ENCODE measurements around the gene KRT16. TPM values are rescaled to one million over a fixed set of nuclear protein-coding genes. Genes with fewer than 3 reads are reported as not detected.
A peak's percentile ranks its signal among the peaks of the same experiment; 100 is the strongest.

The KRT16 gene
- total and polyA plus RNA-seq, 12 donors: 0.12 to 0.44 (median 0.15) TPM; not detected in 9

- WGBS, 2 donors: 6 to 7% methylated on average over 39 of the region's 39 CpGs
- H3K4me1 ChIP-seq: peaks cover 0 to 30% (median 11%) of the 10 kb centered on the region in 9 donors
- peak; percentile 90 to 98 (median 94) for TF ChIP-seq CTCF (IDR thresholded peaks at IDR 0.05)
- peak overlapping the region in 9 of 10 donors; percentile 14 to 52 (median 43) for H3K4me3 ChIP-seq
- intact Hi-C loops (cut with DNase I): loop anchor here (1.0 to 10.0 kb wide), 12 partner anchors 14 to 846 kb away; partner anchors contain the start of gene KRT14 (in 2 of the 10)
- H3K36me3 ChIP-seq: no peaks in the 10 kb centered on the region
- ATAC-seq (peak; percentile 91 to 98 (median 96)), DNase-seq (peak; percentile 84 to 90)
- H3K9me3 ChIP-seq: no peaks in the 10 kb centered on the region
- H3K27ac ChIP-seq: peak overlapping the region in 4 of 10 donors; percentile 11 to 40 (median 24)
- peaks cover 0 to 7% (median 0%) of the 10 kb centered on the region in 7 donors for H3K27me3 ChIP-seq
These were observed 36.0 kb upstream of the KRT16 start for GRCh38 chr17:41648411-41649195.

- no peaks in the 10 kb centered on the region for H3K36me3 ChIP-seq
- H3K4me3 ChIP-seq: peak overlapping the region in 9 of 10 donors; percentile 14 to 52 (median 43)
- peak; percentile 85 to 91 for DNase-seq
- peak; percentile 79 to 97 (median 90) for ATAC-seq
- H3K4me1 ChIP-seq: peaks cover 0 to 30% (median 11%) of the 10 kb centered on the region in 9 donors
- intact Hi-C loops (cut with DNase I): loop anchor here (1.0 to 10.0 kb wide), 12 partner anchors 15 to 846 kb away; partner anchors contain the start of gene KRT14 (in 2 of the 10)
- TF ChIP-seq CTCF (IDR thresholded peaks at IDR 0.05): peak; percentile 92 to 97 (median 96)
- peaks cover 0 to 7% (median 0%) of the 10 kb centered on the region in 7 donors for H3K27me3 ChIP-seq
- peak overlapping the region in 3 of 10 donors; percentile 11 to 28 (median 21) for H3K27ac ChIP-seq
- WGBS, 2 donors: 1% methylated on average over 22 of the region's 22 CpGs
- H3K9me3 ChIP-seq: no peaks in the 10 kb centered on the region
These were observed 35.4 kb upstream of the KRT16 start for GRCh38 chr17:41647940-41648410.

GRCh38 chr17:41647038-41647813 lies 34.7 kb upstream of the KRT16 start:
- no peaks in the 10 kb centered on the region for H3K9me3 ChIP-seq
- H3K4me1 ChIP-seq: peaks cover 0 to 30% (median 11%) of the 10 kb centered on the region in 9 donors
- DNase-seq (no peak), ATAC-seq (no peak)
- intact Hi-C loops (cut with DNase I): loop anchor here (5.0 to 10.0 kb wide), 7 partner anchors 62 to 845 kb away; partner anchors contain the start of gene KRT14 (in 2 of the 10)
- no peaks in the 10 kb centered on the region for H3K36me3 ChIP-seq
- TF ChIP-seq CTCF (IDR thresholded peaks at IDR 0.05): no peak
- 74% methylated on average over 15 of the region's 15 CpGs for WGBS, 2 donors
- no peak overlapping the region for H3K27ac ChIP-seq
- peaks cover 0 to 7% (median 0%) of the 10 kb centered on the region in 7 donors for H3K27me3 ChIP-seq
- no peak overlapping the region for H3K4me3 ChIP-seq
